ENCODE measurements around the gene PCBP3.

DNA sequence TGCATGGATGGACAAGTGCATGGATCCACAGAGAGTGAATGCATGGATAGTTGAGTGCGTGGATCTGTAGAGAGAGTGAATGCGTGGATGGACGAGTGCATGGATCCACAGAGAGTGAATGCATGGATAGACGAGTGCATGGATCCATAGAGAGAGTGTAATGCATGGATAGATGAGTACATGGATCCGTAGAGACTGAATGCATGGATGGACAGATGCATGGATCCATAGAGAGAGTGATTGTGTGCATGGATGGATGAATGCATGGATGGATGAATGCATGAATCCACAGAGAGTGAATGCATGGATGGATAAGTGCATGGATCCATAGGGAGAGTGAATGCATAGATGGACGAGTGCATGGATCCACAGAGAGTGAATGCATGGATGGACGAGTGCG, 153.8 kb downstream of the PCBP3 start:
- TF ChIP-seq, protein P1, sequence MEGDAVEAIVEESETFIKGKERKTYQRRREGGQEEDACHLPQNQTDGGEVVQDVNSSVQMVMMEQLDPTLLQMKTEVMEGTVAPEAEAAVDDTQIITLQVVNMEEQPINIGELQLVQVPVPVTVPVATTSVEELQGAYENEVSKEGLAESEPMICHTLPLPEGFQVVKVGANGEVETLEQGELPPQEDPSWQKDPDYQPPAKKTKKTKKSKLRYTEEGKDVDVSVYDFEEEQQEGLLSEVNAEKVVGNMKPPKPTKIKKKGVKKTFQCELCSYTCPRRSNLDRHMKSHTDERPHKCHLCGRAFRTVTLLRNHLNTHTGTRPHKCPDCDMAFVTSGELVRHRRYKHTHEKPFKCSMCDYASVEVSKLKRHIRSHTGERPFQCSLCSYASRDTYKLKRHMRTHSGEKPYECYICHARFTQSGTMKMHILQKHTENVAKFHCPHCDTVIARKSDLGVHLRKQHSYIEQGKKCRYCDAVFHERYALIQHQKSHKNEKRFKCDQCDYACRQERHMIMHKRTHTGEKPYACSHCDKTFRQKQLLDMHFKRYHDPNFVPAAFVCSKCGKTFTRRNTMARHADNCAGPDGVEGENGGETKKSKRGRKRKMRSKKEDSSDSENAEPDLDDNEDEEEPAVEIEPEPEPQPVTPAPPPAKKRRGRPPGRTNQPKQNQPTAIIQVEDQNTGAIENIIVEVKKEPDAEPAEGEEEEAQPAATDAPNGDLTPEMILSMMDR (conservative IDR thresholded peaks at IDR 0.05) = no peak
- no peak for TF ChIP-seq ZFX (IDR thresholded peaks at IDR 0.05)

Measured in C4-2B (cell line).